Testis (tissue), 2 donors: Measurements from ENCODE around the gene VPREB1.
"Not testable (repeated sequence)": the region's sequence is repeated elsewhere in the genome, so short reads cannot be mapped to it uniquely, and the experiment has no call there.

Experiments used
- POLR2A ChIP-seq: fragments of 450-650 bp; IDR thresholded peaks from one replicate; pipeline ENCODE4 v1.6.1; 2017; ENCODE audit warnings: antibody characterized with exemption, mild to moderate bottlenecking, moderate library complexity
- TF ChIP-seq, protein P1 (sequence below), 3 experiments: fragments of 450-650 bp in 2 of 3; fragments of 200-600 bp in 1 of 3; sonication (generic) in 1 of 3; IDR thresholded peaks; one replicate each; pipeline ENCODE4 v1.5.1; 2016 to 2019; ENCODE audit warnings: antibody characterized with exemption in 3 of 3, mild to moderate bottlenecking in 2 of 3, moderate library complexity in 1 of 3

DNA sequence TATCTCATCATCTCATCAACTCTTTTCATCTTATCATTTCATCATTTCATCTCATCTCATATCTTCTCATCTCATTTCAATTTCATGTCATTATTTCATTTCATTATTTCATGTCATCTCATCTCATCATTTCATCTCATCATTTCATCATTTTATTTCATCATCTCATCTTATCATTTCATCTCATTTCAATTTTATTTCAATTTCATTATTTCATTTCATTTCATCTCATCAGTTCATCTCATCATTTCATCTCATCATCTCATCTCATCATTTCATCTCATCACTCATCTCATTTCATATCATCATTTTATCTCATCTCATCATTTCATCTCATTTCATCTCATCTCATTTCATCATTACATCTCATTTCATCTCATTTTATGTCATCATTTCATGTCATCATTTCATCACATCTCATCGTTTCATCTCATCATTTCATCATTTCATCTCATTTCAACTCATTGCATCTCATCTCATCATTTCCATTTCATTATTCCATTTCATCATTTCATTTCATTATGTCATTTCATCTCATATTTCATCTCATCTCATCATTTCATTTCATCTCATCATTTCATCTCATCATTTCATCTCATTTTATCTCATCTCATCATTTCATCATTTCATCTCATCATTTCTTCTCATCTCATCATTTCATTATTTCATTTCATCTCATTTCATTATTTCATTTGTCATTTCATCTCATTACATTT, 42.0 kb downstream of the VPREB1 start:
- TF ChIP-seq, protein P1, sequence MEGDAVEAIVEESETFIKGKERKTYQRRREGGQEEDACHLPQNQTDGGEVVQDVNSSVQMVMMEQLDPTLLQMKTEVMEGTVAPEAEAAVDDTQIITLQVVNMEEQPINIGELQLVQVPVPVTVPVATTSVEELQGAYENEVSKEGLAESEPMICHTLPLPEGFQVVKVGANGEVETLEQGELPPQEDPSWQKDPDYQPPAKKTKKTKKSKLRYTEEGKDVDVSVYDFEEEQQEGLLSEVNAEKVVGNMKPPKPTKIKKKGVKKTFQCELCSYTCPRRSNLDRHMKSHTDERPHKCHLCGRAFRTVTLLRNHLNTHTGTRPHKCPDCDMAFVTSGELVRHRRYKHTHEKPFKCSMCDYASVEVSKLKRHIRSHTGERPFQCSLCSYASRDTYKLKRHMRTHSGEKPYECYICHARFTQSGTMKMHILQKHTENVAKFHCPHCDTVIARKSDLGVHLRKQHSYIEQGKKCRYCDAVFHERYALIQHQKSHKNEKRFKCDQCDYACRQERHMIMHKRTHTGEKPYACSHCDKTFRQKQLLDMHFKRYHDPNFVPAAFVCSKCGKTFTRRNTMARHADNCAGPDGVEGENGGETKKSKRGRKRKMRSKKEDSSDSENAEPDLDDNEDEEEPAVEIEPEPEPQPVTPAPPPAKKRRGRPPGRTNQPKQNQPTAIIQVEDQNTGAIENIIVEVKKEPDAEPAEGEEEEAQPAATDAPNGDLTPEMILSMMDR (IDR thresholded peaks at IDR 0.05) = not testable (repeated sequence)
- TF ChIP-seq POLR2A = not testable (repeated sequence)
